HepG2 (cell line): ENCODE measurements around the gene SLC16A3. TPM values are rescaled to one million over a fixed set of nuclear protein-coding genes. Genes with fewer than 3 reads are reported as not detected.

Experiments used
- KLF9 ChIP-seq: IDR thresholded peaks from 2 replicates; pipeline ENCODE4 v1.6.1; 2016; ENCODE audit warnings: low read depth
- NFIB ChIP-seq: sonication (generic); formaldehyde crosslinking; IDR thresholded peaks from 2 replicates; pipeline ENCODE4 v1.9.0; 2021; ENCODE audit warnings: missing genetic modification reagents, mild to moderate bottlenecking, borderline replicate concordance
- ZNF446 ChIP-seq: sonication (generic); formaldehyde crosslinking; IDR thresholded peaks from 2 replicates; pipeline ENCODE4 v1.5.0; 2020; ENCODE audit warnings: mild to moderate bottlenecking, missing genetic modification reagents
- ZNF569 ChIP-seq: sonication (generic); formaldehyde crosslinking; IDR thresholded peaks from 2 replicates; pipeline ENCODE4 v1.5.0; 2020; ENCODE audit warnings: mild to moderate bottlenecking, missing genetic modification reagents, moderate library complexity, borderline replicate concordance
- ZNF670 ChIP-seq: sonication (generic); formaldehyde crosslinking; IDR thresholded peaks from 2 replicates; pipeline ENCODE4 v1.8.0; 2022; ENCODE audit warnings: mild to moderate bottlenecking, missing genetic modification reagents, borderline replicate concordance
- ZNF720 ChIP-seq: sonication (generic); formaldehyde crosslinking; IDR thresholded peaks from 2 replicates; pipeline ENCODE4 v1.4.0; 2020; ENCODE audit warnings: missing genetic modification reagents
- ZNF746 ChIP-seq: sonication (generic); formaldehyde crosslinking; IDR thresholded peaks from 2 replicates; pipeline ENCODE4 v1.8.0; 2022; ENCODE audit warnings: mild to moderate bottlenecking, missing genetic modification reagents
- ZNF781 ChIP-seq: sonication (generic); formaldehyde crosslinking; IDR thresholded peaks from 2 replicates; pipeline ENCODE4 v1.5.1; 2020; ENCODE audit warnings: borderline replicate concordance, mild to moderate bottlenecking, missing genetic modification reagents; ENCODE audit errors: not compliant biosample characterization
- polyA plus RNA-seq, 8 experiments: library from polyadenylated mRNA; depleted of rRNA in 3 of 8; stranded (reverse) in 7 of 8; unstranded in 1 of 8; fragments of >200 nt; fragmentation: Illumina TruSeq in 4 of 8; extraction: Trizol in 4 of 8; gene quantifications; 2 replicates each; pipeline versions ENCODE4 v1.2.1 to v1.2.3, GENCODE V29; 2011 to 2016; ENCODE audit warnings: low read depth in 4 of 8, missing spikeins in 1 of 8, mixed read lengths in 1 of 8; ENCODE audit not compliant: insufficient read depth in 1 of 8
- total RNA-seq, 5 experiments: library from RNA; depleted of rRNA; stranded (reverse); fragments of >200 nt; fragmentation: Illumina TruSeq; extraction: Trizol; gene quantifications; 2 replicates each; pipeline ENCODE4 v1.2.3, GENCODE V29; 2016; ENCODE audit warnings: low read depth in 1 of 5
- TF ChIP-seq, protein P1 (sequence below): sonication (generic); formaldehyde crosslinking; IDR thresholded peaks from 2 replicates; pipeline ENCODE4 v1.4.0; 2020; ENCODE audit warnings: missing genetic modification reagents
- TF ChIP-seq, protein P2 (sequence below): sonication (generic); formaldehyde crosslinking; IDR thresholded peaks from 2 replicates; pipeline ENCODE4 v1.5.0; 2020; ENCODE audit warnings: mild to moderate bottlenecking, missing genetic modification reagents
- TF ChIP-seq, protein P3 (sequence below): IDR thresholded peaks from 2 replicates; pipeline ENCODE4 v1.6.1; 2016; ENCODE audit warnings: missing compliant biosample characterization, missing genetic modification reagents, borderline replicate concordance
- TF ChIP-seq, protein P4 (sequence below): sonication (generic); formaldehyde crosslinking; IDR thresholded peaks from 2 replicates; pipeline ENCODE4 v1.4.0; 2020; ENCODE audit warnings: missing genetic modification reagents

SLC16A3 gene
- total and polyA plus RNA-seq, 2 of the 13 experiments (the other 11 are each of a cell fraction or from before 2014, with no cell fraction given) = 242 to 349 TPM

- TF ChIP-seq, protein P1, sequence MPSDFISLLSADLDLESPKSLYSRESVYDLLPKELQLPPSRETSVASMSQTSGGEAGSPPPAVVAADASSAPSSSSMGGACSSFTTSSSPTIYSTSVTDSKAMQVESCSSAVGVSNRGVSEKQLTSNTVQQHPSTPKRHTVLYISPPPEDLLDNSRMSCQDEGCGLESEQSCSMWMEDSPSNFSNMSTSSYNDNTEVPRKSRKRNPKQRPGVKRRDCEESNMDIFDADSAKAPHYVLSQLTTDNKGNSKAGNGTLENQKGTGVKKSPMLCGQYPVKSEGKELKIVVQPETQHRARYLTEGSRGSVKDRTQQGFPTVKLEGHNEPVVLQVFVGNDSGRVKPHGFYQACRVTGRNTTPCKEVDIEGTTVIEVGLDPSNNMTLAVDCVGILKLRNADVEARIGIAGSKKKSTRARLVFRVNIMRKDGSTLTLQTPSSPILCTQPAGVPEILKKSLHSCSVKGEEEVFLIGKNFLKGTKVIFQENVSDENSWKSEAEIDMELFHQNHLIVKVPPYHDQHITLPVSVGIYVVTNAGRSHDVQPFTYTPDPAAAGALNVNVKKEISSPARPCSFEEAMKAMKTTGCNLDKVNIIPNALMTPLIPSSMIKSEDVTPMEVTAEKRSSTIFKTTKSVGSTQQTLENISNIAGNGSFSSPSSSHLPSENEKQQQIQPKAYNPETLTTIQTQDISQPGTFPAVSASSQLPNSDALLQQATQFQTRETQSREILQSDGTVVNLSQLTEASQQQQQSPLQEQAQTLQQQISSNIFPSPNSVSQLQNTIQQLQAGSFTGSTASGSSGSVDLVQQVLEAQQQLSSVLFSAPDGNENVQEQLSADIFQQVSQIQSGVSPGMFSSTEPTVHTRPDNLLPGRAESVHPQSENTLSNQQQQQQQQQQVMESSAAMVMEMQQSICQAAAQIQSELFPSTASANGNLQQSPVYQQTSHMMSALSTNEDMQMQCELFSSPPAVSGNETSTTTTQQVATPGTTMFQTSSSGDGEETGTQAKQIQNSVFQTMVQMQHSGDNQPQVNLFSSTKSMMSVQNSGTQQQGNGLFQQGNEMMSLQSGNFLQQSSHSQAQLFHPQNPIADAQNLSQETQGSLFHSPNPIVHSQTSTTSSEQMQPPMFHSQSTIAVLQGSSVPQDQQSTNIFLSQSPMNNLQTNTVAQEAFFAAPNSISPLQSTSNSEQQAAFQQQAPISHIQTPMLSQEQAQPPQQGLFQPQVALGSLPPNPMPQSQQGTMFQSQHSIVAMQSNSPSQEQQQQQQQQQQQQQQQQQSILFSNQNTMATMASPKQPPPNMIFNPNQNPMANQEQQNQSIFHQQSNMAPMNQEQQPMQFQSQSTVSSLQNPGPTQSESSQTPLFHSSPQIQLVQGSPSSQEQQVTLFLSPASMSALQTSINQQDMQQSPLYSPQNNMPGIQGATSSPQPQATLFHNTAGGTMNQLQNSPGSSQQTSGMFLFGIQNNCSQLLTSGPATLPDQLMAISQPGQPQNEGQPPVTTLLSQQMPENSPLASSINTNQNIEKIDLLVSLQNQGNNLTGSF = peak; percentile 92
- peak; percentile 72 for TF ChIP-seq KLF9 (CRISPR knock-in tag)
- peak; percentile 32; the same call in 1 of the 2 replicates for TF ChIP-seq ZNF746 (CRISPR knock-in tag)
- TF ChIP-seq, protein P2, sequence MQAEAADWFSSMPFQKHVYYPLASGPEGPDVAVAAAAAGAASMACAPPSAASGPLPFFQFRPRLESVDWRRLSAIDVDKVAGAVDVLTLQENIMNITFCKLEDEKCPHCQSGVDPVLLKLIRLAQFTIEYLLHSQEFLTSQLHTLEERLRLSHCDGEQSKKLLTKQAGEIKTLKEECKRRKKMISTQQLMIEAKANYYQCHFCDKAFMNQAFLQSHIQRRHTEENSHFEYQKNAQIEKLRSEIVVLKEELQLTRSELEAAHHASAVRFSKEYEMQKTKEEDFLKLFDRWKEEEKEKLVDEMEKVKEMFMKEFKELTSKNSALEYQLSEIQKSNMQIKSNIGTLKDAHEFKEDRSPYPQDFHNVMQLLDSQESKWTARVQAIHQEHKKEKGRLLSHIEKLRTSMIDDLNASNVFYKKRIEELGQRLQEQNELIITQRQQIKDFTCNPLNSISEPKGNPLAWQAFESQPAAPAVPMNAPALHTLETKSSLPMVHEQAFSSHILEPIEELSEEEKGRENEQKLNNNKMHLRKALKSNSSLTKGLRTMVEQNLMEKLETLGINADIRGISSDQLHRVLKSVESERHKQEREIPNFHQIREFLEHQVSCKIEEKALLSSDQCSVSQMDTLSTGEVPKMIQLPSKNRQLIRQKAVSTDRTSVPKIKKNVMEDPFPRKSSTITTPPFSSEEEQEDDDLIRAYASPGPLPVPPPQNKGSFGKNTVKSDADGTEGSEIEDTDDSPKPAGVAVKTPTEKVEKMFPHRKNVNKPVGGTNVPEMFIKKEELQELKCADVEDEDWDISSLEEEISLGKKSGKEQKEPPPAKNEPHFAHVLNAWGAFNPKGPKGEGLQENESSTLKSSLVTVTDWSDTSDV (CRISPR knock-in tag) = no peak; the same call in 1 of the 2 replicates
- TF ChIP-seq ZNF569 (CRISPR knock-in tag) = 0 out of 2 replicates have a peak, but pooled peaks have one; percentile 67
- no peak; the same call in 1 of the 2 replicates for TF ChIP-seq ZNF670 (CRISPR knock-in tag)
- TF ChIP-seq, protein P3, sequence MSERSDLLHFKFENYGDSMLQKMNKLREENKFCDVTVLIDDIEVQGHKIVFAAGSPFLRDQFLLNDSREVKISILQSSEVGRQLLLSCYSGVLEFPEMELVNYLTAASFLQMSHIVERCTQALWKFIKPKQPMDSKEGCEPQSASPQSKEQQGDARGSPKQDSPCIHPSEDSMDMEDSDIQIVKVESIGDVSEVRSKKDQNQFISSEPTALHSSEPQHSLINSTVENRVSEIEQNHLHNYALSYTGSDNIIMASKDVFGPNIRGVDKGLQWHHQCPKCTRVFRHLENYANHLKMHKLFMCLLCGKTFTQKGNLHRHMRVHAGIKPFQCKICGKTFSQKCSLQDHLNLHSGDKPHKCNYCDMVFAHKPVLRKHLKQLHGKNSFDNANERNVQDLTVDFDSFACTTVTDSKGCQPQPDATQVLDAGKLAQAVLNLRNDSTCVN = peak; percentile 42; the same call in 1 of the 2 replicates
- TF ChIP-seq ZNF781 (CRISPR knock-in tag) = peak; percentile 18
- TF ChIP-seq ZNF720 (CRISPR knock-in tag) = no peak
- TF ChIP-seq, protein P4, sequence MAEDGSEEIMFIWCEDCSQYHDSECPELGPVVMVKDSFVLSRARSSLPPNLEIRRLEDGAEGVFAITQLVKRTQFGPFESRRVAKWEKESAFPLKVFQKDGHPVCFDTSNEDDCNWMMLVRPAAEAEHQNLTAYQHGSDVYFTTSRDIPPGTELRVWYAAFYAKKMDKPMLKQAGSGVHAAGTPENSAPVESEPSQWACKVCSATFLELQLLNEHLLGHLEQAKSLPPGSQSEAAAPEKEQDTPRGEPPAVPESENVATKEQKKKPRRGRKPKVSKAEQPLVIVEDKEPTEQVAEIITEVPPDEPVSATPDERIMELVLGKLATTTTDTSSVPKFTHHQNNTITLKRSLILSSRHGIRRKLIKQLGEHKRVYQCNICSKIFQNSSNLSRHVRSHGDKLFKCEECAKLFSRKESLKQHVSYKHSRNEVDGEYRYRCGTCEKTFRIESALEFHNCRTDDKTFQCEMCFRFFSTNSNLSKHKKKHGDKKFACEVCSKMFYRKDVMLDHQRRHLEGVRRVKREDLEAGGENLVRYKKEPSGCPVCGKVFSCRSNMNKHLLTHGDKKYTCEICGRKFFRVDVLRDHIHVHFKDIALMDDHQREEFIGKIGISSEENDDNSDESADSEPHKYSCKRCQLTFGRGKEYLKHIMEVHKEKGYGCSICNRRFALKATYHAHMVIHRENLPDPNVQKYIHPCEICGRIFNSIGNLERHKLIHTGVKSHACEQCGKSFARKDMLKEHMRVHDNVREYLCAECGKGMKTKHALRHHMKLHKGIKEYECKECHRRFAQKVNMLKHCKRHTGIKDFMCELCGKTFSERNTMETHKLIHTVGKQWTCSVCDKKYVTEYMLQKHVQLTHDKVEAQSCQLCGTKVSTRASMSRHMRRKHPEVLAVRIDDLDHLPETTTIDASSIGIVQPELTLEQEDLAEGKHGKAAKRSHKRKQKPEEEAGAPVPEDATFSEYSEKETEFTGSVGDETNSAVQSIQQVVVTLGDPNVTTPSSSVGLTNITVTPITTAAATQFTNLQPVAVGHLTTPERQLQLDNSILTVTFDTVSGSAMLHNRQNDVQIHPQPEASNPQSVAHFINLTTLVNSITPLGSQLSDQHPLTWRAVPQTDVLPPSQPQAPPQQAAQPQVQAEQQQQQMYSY (CRISPR knock-in tag) = peak; percentile 83
- TF ChIP-seq NFIB (CRISPR knock-in tag) = no peak
- 0 out of 2 replicates have a peak, but pooled peaks have one; percentile 17 for TF ChIP-seq ZNF446
Measured at GRCh38 chr17:82241183-82241925, 12.5 kb downstream of the SLC16A3 start (continued).
